ENCODE measurements around the gene WIZ. TPM values are rescaled to one million over a fixed set of nuclear protein-coding genes. Genes with fewer than 3 reads are reported as not detected.
"Not testable (repeated sequence)": the region's sequence is repeated elsewhere in the genome, so short reads cannot be mapped to it uniquely, and the experiment has no call there.

WIZ gene
- total RNA-seq, 2 donors from 2014 or later: 22.4 to 44.2 TPM

DNA sequence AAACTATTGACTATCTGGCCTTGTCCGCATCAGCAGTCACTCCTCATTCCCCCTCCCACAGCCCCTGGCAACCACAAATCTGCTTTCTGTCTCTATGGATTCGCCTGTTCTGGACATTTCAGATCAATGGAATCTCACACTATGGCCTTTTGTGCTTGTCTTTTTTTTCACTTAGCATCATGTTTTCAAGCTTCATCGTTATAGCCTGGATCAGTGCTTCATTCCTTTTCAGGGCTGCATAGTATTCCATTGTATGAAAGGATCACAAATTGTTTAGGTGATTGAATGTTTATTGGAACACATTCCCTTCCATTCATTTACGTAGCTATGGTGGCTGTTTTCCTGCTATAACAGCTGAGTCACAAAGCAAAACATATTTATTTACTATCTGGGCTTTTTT is 37.3 kb upstream of the WIZ start:
- DNase-seq (ENCODE audit: low spot score): no peak
- Histone ChIP-seq H3K4me3 (no peak overlapping the region), H3K27ac (no peak overlapping the region), H3K9me3 (no peaks in the 10 kb centered on the region), H3K36me3 (no peaks in the 10 kb centered on the region), H3K4me1 (no peaks in the 10 kb centered on the region), H3K27me3 (no peaks in the 10 kb centered on the region)
- TF ChIP-seq, protein P1, sequence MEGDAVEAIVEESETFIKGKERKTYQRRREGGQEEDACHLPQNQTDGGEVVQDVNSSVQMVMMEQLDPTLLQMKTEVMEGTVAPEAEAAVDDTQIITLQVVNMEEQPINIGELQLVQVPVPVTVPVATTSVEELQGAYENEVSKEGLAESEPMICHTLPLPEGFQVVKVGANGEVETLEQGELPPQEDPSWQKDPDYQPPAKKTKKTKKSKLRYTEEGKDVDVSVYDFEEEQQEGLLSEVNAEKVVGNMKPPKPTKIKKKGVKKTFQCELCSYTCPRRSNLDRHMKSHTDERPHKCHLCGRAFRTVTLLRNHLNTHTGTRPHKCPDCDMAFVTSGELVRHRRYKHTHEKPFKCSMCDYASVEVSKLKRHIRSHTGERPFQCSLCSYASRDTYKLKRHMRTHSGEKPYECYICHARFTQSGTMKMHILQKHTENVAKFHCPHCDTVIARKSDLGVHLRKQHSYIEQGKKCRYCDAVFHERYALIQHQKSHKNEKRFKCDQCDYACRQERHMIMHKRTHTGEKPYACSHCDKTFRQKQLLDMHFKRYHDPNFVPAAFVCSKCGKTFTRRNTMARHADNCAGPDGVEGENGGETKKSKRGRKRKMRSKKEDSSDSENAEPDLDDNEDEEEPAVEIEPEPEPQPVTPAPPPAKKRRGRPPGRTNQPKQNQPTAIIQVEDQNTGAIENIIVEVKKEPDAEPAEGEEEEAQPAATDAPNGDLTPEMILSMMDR (IDR thresholded peaks at IDR 0.05): no peak

DNA sequence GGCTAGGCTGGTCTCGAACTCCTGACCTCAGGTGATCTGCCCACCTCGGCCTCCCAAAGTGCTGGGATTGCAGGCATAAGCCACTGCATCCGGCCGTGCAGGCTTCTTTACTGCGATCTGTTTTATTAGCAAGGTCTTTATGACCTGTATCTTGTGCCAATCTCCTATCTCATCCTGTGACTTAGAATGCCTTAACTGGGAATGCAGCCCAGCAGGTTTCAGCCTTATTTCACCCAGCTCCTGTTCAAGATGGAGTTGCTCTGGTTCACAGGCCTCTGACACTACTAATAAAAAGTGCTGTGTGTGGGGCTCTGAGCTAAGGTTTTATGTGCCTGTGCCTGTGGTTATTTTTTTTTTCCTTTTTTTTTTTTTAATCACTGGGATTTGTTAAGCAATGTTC is 36.0 kb upstream of the WIZ start:
- H3K27ac ChIP-seq; DNase-seq (ENCODE audit: low spot score); H3K4me3 ChIP-seq; H3K4me1 ChIP-seq; H3K27me3 ChIP-seq; H3K36me3 ChIP-seq; H3K9me3 ChIP-seq: not testable (repeated sequence)

DNA sequence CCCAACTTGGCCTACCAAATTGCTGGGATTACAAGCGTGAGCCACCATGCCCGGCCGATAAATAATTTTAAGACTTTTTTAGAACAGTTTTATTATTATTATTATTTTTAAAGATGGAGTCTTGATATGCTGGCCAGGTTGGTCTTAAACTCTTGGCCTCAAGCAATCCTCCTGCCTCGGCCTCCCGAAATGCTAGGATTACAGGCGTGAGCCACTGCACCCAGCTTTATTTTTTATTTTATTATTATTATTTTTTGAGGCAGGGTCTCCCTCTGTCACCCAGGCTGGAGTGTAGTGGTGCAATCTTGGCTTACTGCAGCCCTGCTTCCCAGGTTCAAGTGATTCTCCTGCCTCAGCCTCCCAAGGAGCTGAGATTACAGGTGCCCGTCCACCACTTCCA is 31.2 kb upstream of the WIZ start:
- H3K27ac ChIP-seq; H3K9me3 ChIP-seq; H3K36me3 ChIP-seq; H3K4me1 ChIP-seq; H3K4me3 ChIP-seq; H3K27me3 ChIP-seq; DNase-seq (ENCODE audit: low spot score): not testable (repeated sequence)

DNA sequence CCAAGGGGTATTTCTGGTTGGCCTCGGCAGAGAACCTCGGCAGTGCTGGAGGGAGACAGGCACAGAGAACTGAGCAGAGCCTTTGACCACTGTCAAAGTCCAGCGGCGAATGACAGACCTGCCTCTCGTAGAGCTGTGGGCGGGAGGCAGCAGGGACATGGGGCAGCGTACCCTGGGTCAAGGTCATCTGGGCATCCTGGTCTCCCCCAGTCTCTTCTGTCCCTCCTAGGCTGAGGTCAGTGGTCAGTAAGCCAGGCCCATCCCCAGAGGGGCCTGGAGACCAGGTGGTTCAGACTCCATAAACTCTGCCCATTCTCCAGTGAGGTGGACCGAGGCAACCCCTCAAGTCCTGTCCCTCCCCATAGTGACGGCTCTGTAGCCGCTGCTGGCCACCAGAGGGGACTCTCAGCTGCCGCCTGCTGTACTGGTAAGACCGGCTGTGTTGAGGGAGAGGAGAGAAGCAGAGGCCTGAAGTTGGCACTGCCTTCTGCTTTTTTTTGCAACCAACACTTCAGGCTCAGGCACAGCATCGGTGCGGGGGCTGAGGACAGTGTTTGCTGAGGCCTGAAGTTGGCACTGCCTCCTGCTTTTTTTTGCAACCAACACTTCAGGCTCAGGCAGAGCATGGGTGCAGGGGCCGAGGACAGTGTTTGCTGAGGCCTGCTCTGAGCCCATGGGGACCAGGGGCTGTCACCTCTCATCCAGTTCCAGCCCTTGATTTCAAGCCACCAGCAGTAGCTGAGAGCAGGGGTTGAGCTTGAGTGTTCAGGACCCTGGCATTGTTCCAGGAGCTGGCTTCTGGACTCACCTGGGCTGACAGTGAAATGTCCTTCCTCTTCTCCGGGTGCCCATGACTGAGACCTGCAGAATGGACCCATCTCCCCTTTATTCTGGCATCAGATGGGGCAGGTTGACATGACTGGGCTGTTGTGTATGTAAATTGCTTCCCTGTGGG is 29.9 kb upstream of the WIZ start, which contains the start of gene PGLYRP2:
Gene PGLYRP2 (minus strand): TSS at position 111 of the 955 bp plus-strand sequence. CDS start 130 bp downstream, outside the sequence.
- Histone ChIP-seq H3K27ac (no peak within 1 kb of the TSS), H3K9me3 (no peaks in the 10 kb centered on the region), H3K27me3 (no peaks in the 10 kb centered on the region), H3K4me1 (no peaks in the 10 kb centered on the region), H3K36me3 (no peaks in the 10 kb centered on the region), H3K4me3 (no peak within 1 kb of the TSS)
- no peak for DNase-seq (ENCODE audit: low spot score)
- TF ChIP-seq, protein P1 (IDR thresholded peaks at IDR 0.05): peak in 1 of 2 donors; percentile 46

DNA sequence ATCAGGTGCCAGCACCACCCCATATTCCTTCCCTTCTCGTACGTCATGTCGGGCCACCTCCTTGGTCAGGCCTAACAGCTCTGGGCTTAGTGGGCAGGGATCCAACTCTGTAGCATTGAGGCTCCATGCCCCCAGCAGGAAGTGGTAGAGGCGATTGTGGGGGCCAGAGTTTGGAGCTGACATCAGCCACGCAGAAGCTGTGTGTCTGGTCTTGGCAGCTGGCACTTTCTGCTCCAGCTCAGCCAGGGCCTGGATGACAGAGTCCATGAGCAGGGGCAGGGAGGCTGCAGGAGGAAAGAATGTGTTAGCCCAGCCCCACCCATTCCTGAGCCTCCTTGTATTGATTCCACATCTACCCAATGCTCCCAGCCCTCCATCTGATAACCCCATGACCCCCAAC is 26.6 kb upstream of the WIZ start:
- Histone ChIP-seq H3K4me1 (no peaks in the 10 kb centered on the region), H3K27ac (no peak overlapping the region), H3K27me3 (no peaks in the 10 kb centered on the region), H3K9me3 (peaks cover 0 to 8% of the 10 kb centered on the region in 2 donors), H3K4me3 (no peak overlapping the region), H3K36me3 (no peaks in the 10 kb centered on the region)
- TF ChIP-seq, protein P1 (IDR thresholded peaks at IDR 0.05): no peak
- DNase-seq (ENCODE audit: low spot score): no peak

DNA sequence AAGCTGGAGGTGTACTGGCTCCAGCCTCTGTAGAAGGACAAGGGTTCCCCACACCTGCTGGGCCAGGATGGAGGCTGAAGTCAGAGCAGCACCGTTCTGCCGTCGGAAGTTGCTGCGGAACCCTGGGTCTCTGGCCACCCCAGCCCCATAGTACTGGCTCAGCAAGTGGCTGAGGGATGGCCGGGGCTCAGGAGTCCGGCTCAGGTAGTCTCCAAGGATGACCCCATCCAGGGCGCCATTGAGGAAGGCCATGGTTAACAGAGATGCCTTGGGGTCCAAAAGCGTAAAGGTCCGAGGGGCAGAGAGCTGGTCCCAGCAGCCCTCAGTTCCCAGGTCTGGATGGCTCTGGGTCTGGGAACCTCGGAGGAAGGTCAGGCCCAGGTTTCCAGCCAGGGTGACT is 25.9 kb upstream of the WIZ start:
- Histone ChIP-seq H3K9me3 (peaks cover 0 to 8% of the 10 kb centered on the region in 2 donors), H3K36me3 (no peaks in the 10 kb centered on the region), H3K4me3 (no peak overlapping the region), H3K4me1 (no peaks in the 10 kb centered on the region), H3K27me3 (no peaks in the 10 kb centered on the region), H3K27ac (no peak overlapping the region)
- TF ChIP-seq, protein P1 (IDR thresholded peaks at IDR 0.05): no peak
- no peak for DNase-seq (ENCODE audit: low spot score)

All from right atrium auricular region (tissue), 2 donors.